Neuronal stem cell (in vitro differentiated cells): ENCODE results near the gene AP1B1.

ENCODE experiments used
- DNase-seq: peaks from one replicate; pipeline ENCODE4 v3.0.0-alpha.2; 2013; ENCODE audit warnings: low spot score
- H2AFZ ChIP-seq: one replicate; pipeline ENCODE4 v1.6.1; 2013; ENCODE audit warnings: mild to moderate bottlenecking, low read length, inconsistent platforms
- H2AK5ac ChIP-seq: 2 replicates; pipeline ENCODE4 v1.6.1; 2013; ENCODE audit warnings: low read depth, mild to moderate bottlenecking, inconsistent platforms, low read length, moderate library complexity, mixed read lengths
- H2BK120ac ChIP-seq: 2 replicates; pipeline ENCODE4 v1.6.1; 2013; ENCODE audit warnings: low read depth, mild to moderate bottlenecking, inconsistent platforms, low read length, moderate library complexity, mixed read lengths
- H2BK12ac ChIP-seq: one replicate; pipeline ENCODE4 v1.6.1; 2013; ENCODE audit warnings: low read length, inconsistent platforms
- H2BK15ac ChIP-seq: 2 replicates; pipeline ENCODE4 v1.6.1; 2013; ENCODE audit warnings: mild to moderate bottlenecking, low read length, inconsistent platforms, mixed read lengths
- H2BK5ac ChIP-seq: one replicate; pipeline ENCODE4 v1.6.1; 2013; ENCODE audit warnings: inconsistent platforms, mild to moderate bottlenecking, low read length, moderate library complexity
- H3K14ac ChIP-seq: one replicate; pipeline ENCODE4 v1.6.1; 2013; ENCODE audit warnings: low read length, inconsistent platforms
- H3K18ac ChIP-seq: 2 replicates; pipeline ENCODE4 v1.6.1; 2013; ENCODE audit warnings: low read length, inconsistent platforms
- H3K23ac ChIP-seq: 2 replicates; pipeline ENCODE4 v1.6.1; 2013; ENCODE audit warnings: low read depth, mild to moderate bottlenecking, mixed read lengths, low read length, inconsistent platforms; ENCODE audit not compliant: poor library complexity
- H3K27ac ChIP-seq: replicated peaks from 3 replicates; pipeline ENCODE4 v1.5.1; 2013; ENCODE audit warnings: low read length, inconsistent platforms
- H3K27me3 ChIP-seq, 3 experiments: 2 replicates each; pipeline ENCODE4 v1.6.1; 2013; ENCODE audit warnings: low read length in 3 of 3, mild to moderate bottlenecking in 2 of 3, inconsistent platforms in 1 of 3, low read depth in 1 of 3, mixed read lengths in 1 of 3, moderate library complexity in 1 of 3; ENCODE audit not compliant: control insufficient read depth in 3 of 3, insufficient read depth in 3 of 3
- H3K36me3 ChIP-seq, 2 donors: replicated peaks in 1 of 2; 2 replicates each; pipeline ENCODE4 v1.6.1; 2013; ENCODE audit warnings: low read length in 2 of 2; ENCODE audit not compliant: control insufficient read depth in 2 of 2, insufficient read depth in 2 of 2
- H3K4ac ChIP-seq: 2 replicates; pipeline ENCODE4 v1.6.1; 2013; ENCODE audit warnings: inconsistent platforms, mild to moderate bottlenecking, low read length, moderate library complexity
- H3K4me1 ChIP-seq, 2 donors: 1 replicate in 1 of 2; 2 replicates in 1 of 2; pipeline ENCODE4 v1.6.1; 2013; ENCODE audit warnings: low read length in 2 of 2, low read depth in 1 of 2; ENCODE audit not compliant: control insufficient read depth in 2 of 2, insufficient read depth in 1 of 2
- H3K4me2 ChIP-seq: one replicate; pipeline ENCODE4 v1.6.1; 2013; ENCODE audit warnings: mild to moderate bottlenecking, low read length, inconsistent platforms; ENCODE audit not compliant: insufficient read depth, poor library complexity, severe bottlenecking
- H3K4me3 ChIP-seq, 2 donors: 2 replicates each; pipeline ENCODE4 v1.5.1; 2013; ENCODE audit warnings: low read length in 2 of 2, mild to moderate bottlenecking in 2 of 2, inconsistent platforms in 1 of 2, moderate library complexity in 1 of 2
- H3K79me1 ChIP-seq: one replicate; pipeline ENCODE4 v1.6.1; 2013; ENCODE audit warnings: low read depth, mild to moderate bottlenecking, inconsistent platforms, low read length, moderate library complexity
- H3K9ac ChIP-seq: one replicate; pipeline ENCODE4 v1.6.1; 2013; ENCODE audit warnings: mild to moderate bottlenecking, low read depth, low read length, inconsistent platforms; ENCODE audit not compliant: poor library complexity
- H3K9me3 ChIP-seq, 2 donors: replicated peaks in 1 of 2; 2 replicates each; pipeline versions ENCODE3 to v1.6.1; 2013; ENCODE audit warnings: low read length in 2 of 2, mild to moderate bottlenecking in 2 of 2, inconsistent platforms in 1 of 2, low read depth in 1 of 2, mixed read lengths in 1 of 2, moderate library complexity in 1 of 2; ENCODE audit not compliant: control insufficient read depth in 2 of 2, insufficient read depth in 1 of 2
- H4K8ac ChIP-seq: one replicate; pipeline ENCODE4 v1.6.1; 2013; ENCODE audit warnings: low read depth, mild to moderate bottlenecking, inconsistent platforms, low read length, moderate library complexity
- H4K91ac ChIP-seq: one replicate; pipeline ENCODE4 v1.6.1; 2013; ENCODE audit warnings: low read length, low read depth, mild to moderate bottlenecking, inconsistent platforms; ENCODE audit not compliant: poor library complexity
- WGBS, 2 donors: extraction: QIAGEN DNeasy Blood & Tissue Kit; methylation state at CpG; one replicate each; pipeline ENCODE4 v1.1.7; 2013; ENCODE audit warnings: missing lambda C conversion rate in 2 of 2, mixed read lengths in 1 of 2; ENCODE audit not compliant: insufficient read length in 2 of 2, insufficient replicate concordance in 1 of 2; ENCODE audit errors: extremely low coverage in 2 of 2; 5-methylcytosine and 5-hydroxymethylcytosine counted together

The AP1B1 gene

DNA sequence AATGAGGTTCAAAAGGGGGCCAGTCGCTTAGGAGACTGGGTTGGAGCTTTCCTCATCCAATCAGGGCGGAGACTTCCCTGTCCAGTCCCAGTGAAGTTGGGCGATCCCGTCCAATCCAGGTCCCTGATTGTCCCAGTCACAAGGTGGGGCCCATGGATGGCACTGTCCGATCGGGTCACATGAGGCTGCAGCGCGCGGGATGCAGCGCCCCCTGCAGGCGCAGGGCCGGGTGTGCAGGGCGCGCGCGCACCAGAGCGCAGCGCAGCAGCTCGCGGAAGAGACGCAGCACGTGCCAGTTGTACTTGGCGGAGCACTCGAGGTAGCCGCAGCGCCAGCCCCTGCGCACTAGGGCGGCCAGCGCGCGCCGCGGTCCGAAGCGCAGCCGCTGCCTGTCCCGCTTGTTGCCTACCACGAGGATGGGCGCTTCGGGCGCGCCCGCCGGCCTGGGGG is 75.2 kb downstream of the AP1B1 start:
- H2AK5ac ChIP-seq = peak overlapping the region; percentile 9
- H3K4me2 ChIP-seq = no peak overlapping the region
- no peak overlapping the region for H2BK12ac ChIP-seq
- no peak overlapping the region for H3K18ac ChIP-seq
- H2BK5ac ChIP-seq = no peak overlapping the region
- H3K14ac ChIP-seq = no peak overlapping the region
- WGBS, 2 donors = no CpG with 5 or more reads among the region's 44 CpGs
- no peak overlapping the region for H3K4me3 ChIP-seq
- no peak for DNase-seq
- H3K27me3 ChIP-seq = peaks cover 32 to 42% (median 41%) of the 10 kb centered on the region in 3 experiments
- peaks cover 0 to 9% of the 10 kb centered on the region in 2 donors for H3K9me3 ChIP-seq
- H4K8ac ChIP-seq = no peak overlapping the region
- H2AFZ ChIP-seq = no peak overlapping the region
- H3K23ac ChIP-seq = peak overlapping the region; percentile 29
- no peak overlapping the region for H4K91ac ChIP-seq
- no peak overlapping the region for H2BK15ac ChIP-seq
- peaks cover 20 to 28% of the 10 kb centered on the region in 2 donors for H3K4me1 ChIP-seq
- H3K9ac ChIP-seq = no peak overlapping the region
- H3K36me3 ChIP-seq = no peaks in the 10 kb centered on the region
- no peak overlapping the region for H2BK120ac ChIP-seq
- H3K79me1 ChIP-seq = peaks cover 4% of the 10 kb centered on the region
- no peak overlapping the region for H3K4ac ChIP-seq
- H3K27ac ChIP-seq = no peak overlapping the region

DNA sequence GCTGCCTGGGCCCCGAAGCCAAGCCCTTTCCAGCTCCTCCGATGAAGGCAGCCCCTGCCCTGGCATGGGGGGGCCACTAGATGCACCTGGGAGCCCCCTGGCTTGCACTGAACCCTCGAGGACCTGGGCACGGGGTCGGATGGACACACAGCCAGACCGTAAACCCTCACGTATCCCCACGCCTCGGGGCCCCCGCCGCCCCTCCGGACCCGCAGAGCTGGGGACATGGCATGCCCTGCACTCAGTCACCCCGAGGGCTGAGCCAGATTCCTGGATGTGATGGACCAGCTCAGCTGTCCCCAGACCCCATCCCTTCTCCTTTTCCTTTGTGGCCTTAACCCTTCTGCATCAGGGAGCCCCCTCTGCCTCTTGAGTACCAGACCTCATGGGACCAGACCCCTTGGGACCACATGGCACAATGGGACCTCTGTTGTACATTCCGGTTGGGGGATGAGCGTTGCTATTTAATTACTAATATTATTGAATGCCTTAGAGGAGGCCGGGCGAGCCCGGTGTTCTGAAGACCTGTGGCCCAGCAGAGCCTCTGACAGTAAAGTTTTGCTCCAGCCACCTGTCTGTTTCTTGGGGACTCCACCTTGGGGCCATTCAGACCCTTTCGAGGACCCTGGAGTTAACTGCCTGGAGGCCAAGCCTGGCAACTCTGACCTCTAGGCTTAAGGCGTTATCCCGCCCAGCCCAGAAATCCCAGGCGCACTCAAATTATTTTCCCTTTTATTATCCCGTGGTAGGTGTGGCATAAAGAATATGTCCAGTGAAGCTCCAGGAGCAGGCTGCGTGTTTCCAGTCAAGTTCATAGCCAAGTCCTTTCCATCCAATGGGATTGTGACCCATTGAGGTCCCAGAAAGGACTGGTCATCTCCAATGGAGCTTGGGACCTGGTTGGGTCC is 75.9 kb downstream of the AP1B1 start:
- Histone ChIP-seq H2BK5ac (peak overlapping the region; percentile 47), H3K4me1 (peaks cover 20 to 28% of the 10 kb centered on the region in 2 donors), H3K79me1 (peaks cover 4% of the 10 kb centered on the region), H4K91ac (peak overlapping the region; percentile 81), H2BK12ac (peak overlapping the region; percentile 76), H3K14ac (no peak overlapping the region), H3K4ac (no peak overlapping the region), H2BK15ac (peak overlapping the region; percentile 54), H2AK5ac (peak overlapping the region; percentile 89), H3K4me3 (no peak overlapping the region), H3K23ac (peak overlapping the region; percentile 61), H3K9ac (peak overlapping the region; percentile 50), H3K36me3 (no peaks in the 10 kb centered on the region), H3K27me3 (peaks cover 32 to 42% (median 41%) of the 10 kb centered on the region in 3 experiments), H3K18ac (peak overlapping the region; percentile 92), H3K9me3 (peaks cover 0 to 9% of the 10 kb centered on the region in 2 donors), H4K8ac (no peak overlapping the region), H2AFZ (no peak overlapping the region), H3K27ac (no peak overlapping the region), H3K4me2 (no peak overlapping the region), H2BK120ac (peak overlapping the region; percentile 40)
- DNase-seq = no peak
- WGBS, 2 donors = no CpG with 5 or more reads among the region's 25 CpGs

DNA sequence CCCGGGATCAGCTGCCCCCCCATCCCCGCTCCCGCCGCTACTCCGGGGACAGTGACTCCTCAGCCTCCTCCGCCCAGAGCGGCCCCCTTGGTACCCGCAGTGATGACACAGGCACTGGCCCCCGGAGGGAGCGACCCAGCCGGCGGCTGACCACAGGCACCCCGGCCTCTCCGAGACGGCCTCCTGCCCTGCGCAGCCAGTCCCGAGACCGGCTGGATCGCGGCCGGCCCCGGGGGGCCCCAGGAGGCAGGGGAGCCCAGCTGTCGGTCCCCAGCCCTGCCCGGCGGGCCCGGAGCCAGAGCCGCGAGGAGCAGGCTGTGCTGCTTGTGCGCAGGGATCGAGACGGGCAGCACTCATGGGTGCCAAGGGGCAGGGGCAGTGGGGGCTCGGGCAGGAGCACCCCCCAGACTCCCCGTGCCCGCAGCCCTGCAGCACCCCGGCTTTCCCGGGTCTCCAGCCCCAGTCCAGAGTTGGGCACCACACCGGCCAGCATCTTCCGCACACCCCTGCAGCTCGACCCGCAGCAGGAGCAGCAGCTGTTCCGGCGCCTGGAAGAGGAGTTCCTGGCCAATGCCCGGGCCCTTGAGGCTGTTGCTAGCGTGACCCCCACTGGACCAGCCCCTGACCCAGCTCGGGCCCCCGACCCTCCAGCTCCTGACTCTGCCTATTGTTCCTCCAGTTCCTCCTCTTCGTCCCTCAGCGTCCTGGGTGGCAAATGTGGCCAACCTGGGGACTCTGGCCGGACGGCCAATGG is 76.7 kb downstream of the AP1B1 start:
- peak overlapping the region; percentile 15 for H2AFZ ChIP-seq
- H4K8ac ChIP-seq = no peak overlapping the region
- H3K4me2 ChIP-seq = no peak overlapping the region
- peaks cover 4% of the 10 kb centered on the region for H3K79me1 ChIP-seq
- peak overlapping the region; percentile 36 for H3K9ac ChIP-seq
- no peak overlapping the region for H3K4ac ChIP-seq
- DNase-seq = no peak
- peaks cover 32 to 40% (median 37%) of the 10 kb centered on the region in 3 experiments for H3K27me3 ChIP-seq
- H4K91ac ChIP-seq = peak overlapping the region; percentile 81
- H2BK15ac ChIP-seq = peak overlapping the region; percentile 54
- peak overlapping the region; percentile 40 for H2BK120ac ChIP-seq
- peak overlapping the region; percentile 89 for H2AK5ac ChIP-seq
- H3K23ac ChIP-seq = peak overlapping the region; percentile 61
- H3K18ac ChIP-seq = peak overlapping the region; percentile 92
- no peaks in the 10 kb centered on the region for H3K36me3 ChIP-seq
- no peak overlapping the region for H3K4me3 ChIP-seq
- H2BK12ac ChIP-seq = peak overlapping the region; percentile 76
- peaks cover 22 to 28% of the 10 kb centered on the region in 2 donors for H3K4me1 ChIP-seq
- peaks cover 0 to 8% of the 10 kb centered on the region in 2 donors for H3K9me3 ChIP-seq
- peak overlapping the region; percentile 51 for H3K14ac ChIP-seq
- WGBS, 2 donors = no CpG with 5 or more reads among the region's 50 CpGs
- no peak overlapping the region for H3K27ac ChIP-seq
- H2BK5ac ChIP-seq = peak overlapping the region; percentile 47
